GM12874 (cell line): ENCODE data around the gene KANK4.

Experiments
- CTCF ChIP-seq: IDR thresholded peaks from 2 replicates; pipeline ENCODE4 v1.5.1; 2011; ENCODE audit warnings: low read depth, mild to moderate bottlenecking, control low read depth, low read length, moderate library complexity; ENCODE audit not compliant: insufficient read depth

KANK4 gene

GRCh38 chr1:62311473-62311943, 7.7 kb downstream of the KANK4 start:
- TF ChIP-seq CTCF, result no peak

- no peak for TF ChIP-seq CTCF
Measured at GRCh38 chr1:62309906-62310305, 9.3 kb downstream of the KANK4 start.

GRCh38 chr1:62308606-62309005, 10.6 kb downstream of the KANK4 start:
- TF ChIP-seq CTCF, result no peak

GRCh38 chr1:62307895-62308492, 11.2 kb downstream of the KANK4 start:
- TF ChIP-seq CTCF, result no peak

GRCh38 chr1:62307446-62307845, 11.8 kb downstream of the KANK4 start:
- TF ChIP-seq CTCF, result no peak

GRCh38 chr1:62306065-62306464, 13.2 kb downstream of the KANK4 start:
- no peak for TF ChIP-seq CTCF

- no peak for TF ChIP-seq CTCF
Measured at GRCh38 chr1:62304975-62305374, 14.3 kb downstream of the KANK4 start.
